Stimulated activated CD4-positive, alpha-beta T cell treated with anti-CD3 and anti-CD28 coated beads, Interleukin-4, amount 100 ng/mL, for 48 hours (primary cell): ENCODE measurements around the gene CLEC4A.
"Not testable (repeated sequence)": the region's sequence is repeated elsewhere in the genome, so short reads cannot be mapped to it uniquely, and the experiment has no call there.

Experiments
- DNase-seq, 2 donors: peaks; one replicate each; pipeline ENCODE4 v3.0.0-alpha.2; 2020; ENCODE audit warnings: low read depth in 2 of 2

CLEC4A gene

DNA sequence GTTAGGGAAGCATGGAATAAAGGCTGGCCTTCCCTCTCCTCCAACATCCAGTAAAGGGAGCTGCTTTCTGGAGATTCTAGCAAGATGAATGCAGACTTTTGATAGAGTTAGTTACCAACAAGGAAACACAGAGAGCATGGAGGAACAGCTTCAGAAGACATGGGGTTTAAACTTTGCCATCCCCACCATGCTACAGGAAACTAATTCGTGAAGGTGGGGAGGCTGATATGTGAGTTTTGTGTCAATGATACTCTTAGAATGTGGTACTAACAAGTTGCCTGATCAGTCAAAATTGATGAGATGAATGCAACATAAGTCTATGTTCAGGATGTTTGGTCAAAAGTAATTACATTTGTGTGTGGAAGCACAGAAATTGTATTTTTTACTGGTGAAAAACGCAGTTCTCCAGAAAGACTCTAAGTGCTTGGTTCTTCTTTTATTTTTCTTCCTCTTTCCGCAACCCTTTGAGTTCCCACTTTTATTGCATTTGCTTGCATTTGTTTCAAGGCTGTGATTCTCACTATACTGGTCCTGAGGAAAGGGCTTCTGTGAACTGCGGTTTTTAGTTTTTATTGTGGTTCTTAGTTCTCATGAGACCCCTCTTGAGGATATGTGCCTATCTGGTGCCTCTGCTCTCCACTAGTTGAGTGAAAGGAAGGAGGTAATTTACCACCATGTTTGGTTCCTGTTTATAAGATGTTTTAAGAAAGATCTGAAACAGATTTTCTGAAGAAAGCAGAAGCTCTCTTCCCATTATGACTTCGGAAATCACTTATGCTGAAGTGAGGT is at the start of gene CLEC4A:
TSS of gene CLEC4A (plus strand) at position 494 of the 789 bp plus-strand sequence. CDS start at position 756, 262 bp downstream.
- no peak for DNase-seq

DNA sequence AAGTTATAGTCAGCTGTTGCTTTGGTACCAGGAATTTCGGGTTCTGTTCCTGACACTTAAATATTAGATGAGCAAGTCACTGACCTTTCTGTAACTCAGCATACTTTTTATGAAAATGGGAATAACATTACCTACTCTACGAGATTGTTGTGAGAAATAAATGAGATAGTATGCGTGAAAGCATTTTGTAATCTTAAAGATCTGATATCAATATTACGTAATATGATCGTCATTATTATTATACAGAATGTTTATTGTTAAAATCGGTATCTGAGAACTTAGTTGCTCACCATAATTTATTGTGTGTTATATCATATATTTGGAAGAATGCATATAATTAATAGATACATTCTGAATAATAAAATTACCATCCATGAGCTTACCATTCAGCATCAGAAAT is 47.5 kb upstream of the CLEC4A start:
- DNase-seq: no peak

GRCh38 chr12:8076366-8076765 is 47.1 kb upstream of the CLEC4A start:
- DNase-seq: no peak

GRCh38 chr12:8077207-8077606 is 46.2 kb upstream of the CLEC4A start:
- no peak for DNase-seq

DNA sequence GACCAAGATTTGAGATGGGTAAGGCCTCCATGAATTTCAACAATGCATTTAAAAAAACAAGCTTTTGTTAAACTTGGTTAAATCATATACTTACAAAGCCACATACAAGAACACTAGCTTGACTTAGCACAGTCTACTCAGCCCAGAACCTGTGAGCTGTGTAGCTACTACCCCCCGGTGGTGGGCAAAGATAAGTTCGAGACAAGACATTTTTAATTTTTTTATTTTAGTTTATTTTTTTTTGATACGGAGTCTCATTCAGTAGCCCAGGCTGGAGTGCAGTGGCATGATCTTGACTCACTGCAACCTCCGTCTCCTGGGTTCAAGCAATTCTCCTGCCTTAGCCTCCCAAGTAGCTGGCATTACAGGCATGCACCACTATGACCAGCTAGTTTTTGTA is 45.0 kb upstream of the CLEC4A start:
- DNase-seq: peak; percentile 34 to 44

- DNase-seq: no peak
Observed at GRCh38 chr12:8078916-8079315, 44.5 kb upstream of the CLEC4A start.

DNA sequence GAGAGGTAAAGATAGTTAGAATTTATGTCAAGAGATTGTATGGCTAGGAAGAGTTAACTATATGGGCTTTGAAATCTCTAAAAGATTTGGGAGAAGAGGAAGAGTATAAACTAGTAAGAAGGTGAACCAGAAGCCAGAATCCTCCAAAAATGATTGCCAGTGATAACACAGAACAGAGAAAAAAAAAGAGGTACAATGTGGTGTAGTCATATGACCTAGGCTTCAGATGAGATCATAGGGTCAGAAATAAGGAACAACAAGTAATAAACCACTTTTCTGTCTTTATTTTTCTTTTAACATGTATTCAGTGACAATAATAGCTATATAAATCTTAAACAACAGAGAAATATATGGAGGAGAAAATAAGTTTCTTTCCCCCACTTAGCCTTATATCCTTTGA is 43.3 kb upstream of the CLEC4A start:
- no peak for DNase-seq

DNA sequence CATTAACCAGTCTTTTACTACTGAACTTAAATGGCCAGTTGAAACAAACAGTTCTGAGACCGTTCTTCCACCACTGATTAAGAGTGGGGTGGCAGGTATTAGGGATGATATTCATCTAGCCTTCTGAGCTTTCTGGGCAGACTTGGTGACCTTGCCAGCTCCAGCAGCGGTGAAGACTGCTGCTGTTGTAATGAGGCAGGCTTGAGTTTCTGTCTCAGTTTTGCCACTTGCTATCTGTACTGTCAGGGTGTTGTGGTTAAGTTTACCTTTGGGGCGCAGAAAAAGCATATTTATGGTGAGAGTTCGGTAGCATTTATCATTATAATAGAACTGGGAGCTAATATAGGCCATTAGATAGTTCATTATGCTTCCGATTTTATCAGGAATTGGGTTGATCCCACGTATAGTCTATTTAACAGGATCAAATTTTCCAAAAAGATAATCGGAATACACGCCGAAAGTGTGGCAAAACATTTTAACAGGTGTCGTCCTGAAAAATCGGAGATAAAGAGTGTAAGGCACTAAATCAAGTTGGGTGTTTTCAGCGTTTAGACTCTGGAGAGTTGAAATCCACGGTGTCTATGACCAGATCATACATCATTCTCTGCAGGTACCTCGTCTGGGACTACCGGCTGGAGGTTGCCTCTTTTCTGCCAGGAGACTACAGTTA is 42.0 kb upstream of the CLEC4A start:
- DNase-seq: no peak

DNA sequence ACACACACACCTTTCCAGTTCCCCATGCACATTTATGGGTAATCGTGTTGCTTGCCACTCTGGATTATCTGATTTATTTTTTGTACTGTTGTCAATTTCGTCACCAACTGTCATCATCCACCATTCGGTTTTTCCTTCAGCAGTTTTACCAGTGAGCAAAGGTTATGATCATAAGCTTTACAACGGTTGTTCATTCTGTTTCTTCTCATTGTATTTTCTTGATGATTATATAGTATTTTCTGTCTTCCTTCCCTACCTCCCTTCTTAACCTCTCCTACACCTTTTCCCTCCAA is 40.7 kb upstream of the CLEC4A start:
- no peak for DNase-seq

DNA sequence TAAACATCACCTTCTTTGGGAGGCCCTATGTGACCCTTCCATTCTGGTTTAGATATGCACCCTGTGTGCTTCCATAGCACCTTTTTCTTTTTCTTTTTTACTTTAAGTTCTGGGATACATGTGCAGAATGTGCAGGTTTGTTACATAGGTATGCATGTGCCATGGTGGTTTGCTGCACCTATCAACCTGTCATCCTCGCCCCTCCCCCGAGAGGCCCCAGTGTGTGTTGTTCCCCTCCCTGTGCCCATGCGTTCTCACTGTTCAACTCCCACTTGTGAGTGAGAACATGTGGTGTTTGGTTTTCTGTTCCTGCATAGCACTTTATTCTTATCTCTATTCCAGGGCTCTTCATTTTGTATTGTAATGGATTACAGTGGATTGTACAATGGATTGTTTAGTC is 39.1 kb upstream of the CLEC4A start:
- DNase-seq: peak in 1 of 2 donors; percentile 36

DNA sequence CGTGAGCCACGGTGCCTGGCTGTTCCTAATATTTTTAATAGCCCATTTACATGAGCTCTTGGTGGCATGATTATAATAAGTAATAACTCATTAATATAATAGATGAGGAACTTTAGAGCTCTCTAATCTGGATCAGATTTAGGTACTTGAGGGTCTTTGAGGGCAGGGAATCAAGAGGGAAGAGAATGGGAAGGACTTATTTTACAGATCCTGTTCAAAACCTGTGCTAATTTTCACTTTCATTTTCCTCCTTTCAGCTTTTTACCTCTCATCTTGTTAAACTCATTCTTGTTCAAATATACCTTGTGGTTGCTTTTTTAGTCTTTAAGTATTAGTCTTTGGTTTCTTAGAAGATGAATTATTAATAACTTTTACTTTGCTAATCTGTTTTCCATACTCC is 35.8 kb upstream of the CLEC4A start:
- DNase-seq: no peak

DNA sequence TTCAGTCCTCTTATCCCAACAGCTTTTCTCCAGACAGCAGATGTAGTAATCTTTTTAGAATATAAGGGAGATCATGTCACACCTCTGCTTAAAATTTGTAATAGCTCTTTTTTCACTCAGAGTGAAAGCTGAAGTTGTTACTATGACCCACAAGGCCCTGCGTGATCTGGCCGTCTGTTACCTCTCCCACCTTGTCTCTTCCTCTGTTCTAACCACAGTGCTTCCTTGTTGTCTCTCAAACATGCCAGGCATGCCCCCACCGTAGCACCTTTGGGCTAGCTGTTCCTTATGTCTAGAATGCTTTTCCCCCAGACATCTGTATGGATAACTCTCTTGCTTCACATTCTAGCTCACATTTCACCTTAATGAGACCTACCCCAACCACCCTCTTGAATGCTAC is 34.8 kb upstream of the CLEC4A start:
- DNase-seq: no peak

- DNase-seq: not testable (repeated sequence)
Observed at GRCh38 chr12:8089277-8089676, 34.1 kb upstream of the CLEC4A start.

- DNase-seq: no peak
Observed at GRCh38 chr12:8089716-8090115, 33.7 kb upstream of the CLEC4A start.

- no peak for DNase-seq
Observed at GRCh38 chr12:8093291-8093690, 30.1 kb upstream of the CLEC4A start.

DNA sequence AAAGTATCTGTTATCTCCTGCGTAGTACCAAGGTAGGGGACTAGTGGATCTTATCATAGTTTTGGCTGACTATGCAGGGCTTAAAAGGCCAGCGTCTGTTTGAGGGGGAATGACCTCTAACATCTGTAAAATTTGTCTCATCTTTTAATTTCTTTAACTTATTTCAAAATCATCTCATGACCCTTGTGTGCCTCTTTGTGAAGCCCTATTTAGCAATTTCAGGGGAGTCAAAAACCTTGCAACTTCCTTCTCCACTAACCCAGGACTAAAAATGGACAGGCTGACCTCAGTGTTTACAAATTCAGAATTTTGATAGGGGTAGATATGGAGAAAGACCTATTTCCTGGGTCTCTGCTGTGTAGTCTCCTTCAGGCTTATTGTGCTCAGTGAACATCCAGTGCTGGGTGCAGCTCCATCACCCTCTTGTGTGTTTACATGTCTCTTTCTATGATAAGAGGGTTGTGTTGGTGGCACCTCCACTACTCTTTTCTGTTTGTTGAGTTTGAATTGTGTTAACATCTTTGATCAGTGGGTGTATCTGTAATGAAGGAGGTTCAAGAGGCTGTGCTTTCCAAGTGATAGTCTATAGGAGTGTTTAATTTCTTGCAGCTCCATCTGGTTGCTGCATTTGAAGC is 27.0 kb upstream of the CLEC4A start:
- DNase-seq: no peak

GRCh38 chr12:8099235-8099634 is 24.2 kb upstream of the CLEC4A start:
- DNase-seq: no peak

GRCh38 chr12:8108808-8109398 is 14.5 kb upstream of the CLEC4A start:
- peak; percentile 60 to 66 for DNase-seq

GRCh38 chr12:8113117-8113516 is 10.3 kb upstream of the CLEC4A start:
- DNase-seq: not testable (repeated sequence)

DNA sequence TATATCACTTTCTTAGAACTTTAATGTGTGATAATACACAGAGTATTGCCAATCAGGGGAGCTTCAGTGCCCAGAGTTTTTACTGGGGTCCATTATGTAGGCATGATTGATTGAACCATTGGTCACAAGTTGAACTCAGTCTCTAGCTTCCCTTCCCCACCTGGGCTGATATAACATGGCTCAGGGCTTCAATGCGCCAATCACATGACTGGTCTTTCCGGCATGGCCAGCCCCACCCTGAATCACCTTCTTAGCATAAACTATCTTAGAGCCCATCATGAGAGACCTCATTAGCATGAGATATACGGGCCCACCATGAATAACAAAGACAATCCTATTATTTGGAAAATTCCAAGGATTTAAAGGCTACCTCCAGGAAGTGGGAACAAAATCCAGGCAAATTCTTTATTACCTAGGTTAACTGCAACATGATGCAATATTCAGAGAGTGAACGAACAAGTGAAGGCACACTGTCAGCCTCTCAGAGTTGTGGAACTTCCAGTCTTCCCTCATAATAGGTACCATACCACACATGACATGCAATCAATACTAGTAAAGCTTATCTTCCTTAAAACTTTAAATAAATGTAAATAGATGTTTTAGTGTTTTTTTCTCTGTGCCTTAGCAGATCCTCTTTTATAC is 3.2 kb upstream of the CLEC4A start:
- DNase-seq: no peak

- DNase-seq: no peak
Observed at GRCh38 chr12:8127138-8127537, 3.7 kb downstream of the CLEC4A start.
